OCI-LY3 (cell line): ENCODE results near the gene UBE2G2.

ENCODE experiments used
- H2AFZ ChIP-seq: fragments of 200-600, 300-600 bp; shearing (Covaris generic); 2 replicates; pipeline ENCODE4 v1.6.0; 2014; ENCODE audit warnings: antibody characterized with exemption, low read depth, low read length
- H3K27ac ChIP-seq: fragments of 200-600, 300-600 bp; sonication (generic); 2 replicates; pipeline ENCODE4 v1.5.1; 2014; ENCODE audit warnings: mild to moderate bottlenecking, low read length, moderate library complexity, mixed read lengths
- H3K27me3 ChIP-seq: fragments of 200-600, 300-600 bp; sonication (generic); 2 replicates; pipeline ENCODE4 v1.6.1; 2014; ENCODE audit warnings: low read depth, low read length, mixed read lengths
- H3K36me3 ChIP-seq: fragments of 200-600, 300-600 bp; sonication (generic); replicated peaks from 2 replicates; pipeline ENCODE3; 2014; ENCODE audit warnings: low read depth, low read length, mixed read lengths
- H3K4me1 ChIP-seq: fragments of 300-600, 200-600 bp; sonication (generic); 2 replicates; pipeline ENCODE4 v1.6.1; 2014; ENCODE audit warnings: low read length, mixed read lengths
- H3K4me2 ChIP-seq: fragments of 200-600, 300-600 bp; sonication (generic); 2 replicates; pipeline ENCODE4 v1.6.1; 2014; ENCODE audit warnings: low read length, mixed read lengths
- H3K4me3 ChIP-seq: fragments of 300-600, 200-600 bp; sonication (generic); 2 replicates; pipeline ENCODE4 v1.5.1; 2014; ENCODE audit warnings: antibody characterized with exemption, mild to moderate bottlenecking, low read length, moderate library complexity
- H3K79me2 ChIP-seq: fragments of 300-600, 200-600 bp; shearing (Covaris generic); 2 replicates; pipeline ENCODE4 v1.6.1; 2014; ENCODE audit warnings: mild to moderate bottlenecking, low read length, mixed read lengths
- H3K9ac ChIP-seq: fragments of 300-600, 200-600 bp; shearing (Covaris generic); 2 replicates; pipeline ENCODE4 v1.6.0; 2014; ENCODE audit warnings: mild to moderate bottlenecking, low read length, moderate library complexity
- H3K9me3 ChIP-seq: fragments of 200-600, 300-600 bp; shearing (Covaris generic); 2 replicates; pipeline ENCODE4 v1.6.1; 2014; ENCODE audit warnings: low read length, mixed read lengths; ENCODE audit not compliant: insufficient read depth
- H4K20me1 ChIP-seq: fragments of 200-600, 300-600 bp; sonication (generic); 2 replicates; pipeline ENCODE4 v1.6.1; 2016; ENCODE audit warnings: low read length, mixed read lengths; ENCODE audit not compliant: insufficient read depth
- EZH2phosphoT487 ChIP-seq: fragments of 200-600 bp; shearing (Covaris generic); IDR thresholded peaks from 2 replicates; pipeline ENCODE4 v1.6.1; 2018; ENCODE audit warnings: antibody characterized with exemption, mixed run types, low read depth
- TF ChIP-seq, protein P1 (sequence below): fragments of 200-600, 300-600 bp; sonication (generic); IDR thresholded peaks from 2 replicates; pipeline ENCODE4 v1.5.1; 2014; ENCODE audit warnings: antibody characterized with exemption, low read length, low read depth

Gene UBE2G2

DNA sequence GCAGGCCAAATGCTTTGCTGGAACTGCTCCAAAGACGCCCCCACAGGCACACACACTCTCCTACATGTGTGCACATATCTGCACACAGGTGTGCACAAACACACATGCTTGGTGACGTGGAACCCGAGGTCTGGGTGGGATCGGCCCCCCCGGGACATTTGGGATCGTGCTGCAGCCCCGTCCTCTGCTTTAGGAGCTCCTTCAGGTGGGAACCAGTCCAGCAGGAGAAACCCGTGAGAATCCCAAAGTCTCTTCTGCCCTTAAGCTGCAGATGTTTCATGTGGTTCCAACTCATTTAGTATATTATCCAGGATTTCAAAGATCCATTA, 38.6 kb downstream of the UBE2G2 start:
- no peaks in the 10 kb centered on the region for H3K36me3 ChIP-seq
- H3K79me2 ChIP-seq, result no peaks in the 10 kb centered on the region
- TF ChIP-seq, protein P1, sequence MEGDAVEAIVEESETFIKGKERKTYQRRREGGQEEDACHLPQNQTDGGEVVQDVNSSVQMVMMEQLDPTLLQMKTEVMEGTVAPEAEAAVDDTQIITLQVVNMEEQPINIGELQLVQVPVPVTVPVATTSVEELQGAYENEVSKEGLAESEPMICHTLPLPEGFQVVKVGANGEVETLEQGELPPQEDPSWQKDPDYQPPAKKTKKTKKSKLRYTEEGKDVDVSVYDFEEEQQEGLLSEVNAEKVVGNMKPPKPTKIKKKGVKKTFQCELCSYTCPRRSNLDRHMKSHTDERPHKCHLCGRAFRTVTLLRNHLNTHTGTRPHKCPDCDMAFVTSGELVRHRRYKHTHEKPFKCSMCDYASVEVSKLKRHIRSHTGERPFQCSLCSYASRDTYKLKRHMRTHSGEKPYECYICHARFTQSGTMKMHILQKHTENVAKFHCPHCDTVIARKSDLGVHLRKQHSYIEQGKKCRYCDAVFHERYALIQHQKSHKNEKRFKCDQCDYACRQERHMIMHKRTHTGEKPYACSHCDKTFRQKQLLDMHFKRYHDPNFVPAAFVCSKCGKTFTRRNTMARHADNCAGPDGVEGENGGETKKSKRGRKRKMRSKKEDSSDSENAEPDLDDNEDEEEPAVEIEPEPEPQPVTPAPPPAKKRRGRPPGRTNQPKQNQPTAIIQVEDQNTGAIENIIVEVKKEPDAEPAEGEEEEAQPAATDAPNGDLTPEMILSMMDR, result no peak
- no peak for TF ChIP-seq EZH2phosphoT487
- no peak overlapping the region for H3K27ac ChIP-seq
- H3K4me2 ChIP-seq, result no peak overlapping the region
- no peak overlapping the region for H3K9ac ChIP-seq
- no peaks in the 10 kb centered on the region for H4K20me1 ChIP-seq
- no peak overlapping the region for H3K4me3 ChIP-seq
- H3K9me3 ChIP-seq, result no peaks in the 10 kb centered on the region
- no peaks in the 10 kb centered on the region for H3K27me3 ChIP-seq
- no peaks in the 10 kb centered on the region for H3K4me1 ChIP-seq
- no peak overlapping the region for H2AFZ ChIP-seq

DNA sequence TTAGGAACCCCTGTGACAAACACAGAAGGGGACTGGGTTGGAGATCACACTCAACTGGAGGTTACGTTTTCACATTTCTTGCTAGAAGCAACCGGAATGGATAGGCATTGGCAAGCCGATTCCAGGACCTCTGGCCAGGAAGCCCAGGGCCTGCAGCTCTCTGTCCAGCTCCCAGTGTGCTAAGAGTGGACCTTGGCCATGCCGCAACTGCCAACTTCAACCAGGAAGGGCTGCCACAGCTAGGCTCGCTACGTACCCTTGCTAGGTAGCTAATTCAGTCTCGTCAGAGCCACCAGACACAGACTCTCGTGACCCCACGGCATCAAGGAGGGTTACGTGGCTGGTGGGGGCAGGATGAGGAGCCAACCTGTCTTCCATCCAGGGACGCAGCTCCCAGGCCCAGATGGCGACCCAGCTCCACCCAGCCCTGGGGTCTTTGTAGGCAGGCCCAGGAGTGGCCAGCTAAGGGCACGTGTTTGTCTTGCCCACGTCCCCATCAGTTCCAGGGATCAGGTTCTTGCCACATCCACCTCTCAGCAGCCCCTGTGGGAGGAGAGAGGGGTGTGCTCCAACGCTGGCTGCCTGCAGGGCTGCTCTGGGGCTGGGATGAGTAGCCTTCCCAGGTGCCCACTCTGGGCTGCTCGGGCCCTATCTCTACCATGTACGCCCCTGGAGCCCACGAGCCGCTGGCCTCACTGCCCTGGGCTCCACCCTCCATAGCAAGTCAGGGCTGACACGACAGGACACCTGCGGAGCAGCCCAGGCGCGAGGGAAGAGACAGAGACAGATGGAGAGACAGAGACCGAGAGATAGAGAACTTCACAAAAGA, 39.2 kb downstream of the UBE2G2 start:
- H3K36me3 ChIP-seq, result no peaks in the 10 kb centered on the region
- no peak overlapping the region for H3K9ac ChIP-seq
- H3K79me2 ChIP-seq, result no peaks in the 10 kb centered on the region
- no peak overlapping the region for H3K4me2 ChIP-seq
- H4K20me1 ChIP-seq, result no peaks in the 10 kb centered on the region
- H3K27me3 ChIP-seq, result no peaks in the 10 kb centered on the region
- no peak overlapping the region for H3K27ac ChIP-seq
- H2AFZ ChIP-seq, result no peak overlapping the region
- no peaks in the 10 kb centered on the region for H3K9me3 ChIP-seq
- no peaks in the 10 kb centered on the region for H3K4me1 ChIP-seq
- no peak for TF ChIP-seq EZH2phosphoT487
- TF ChIP-seq, protein P1, result no peak
- H3K4me3 ChIP-seq, result no peak overlapping the region

DNA sequence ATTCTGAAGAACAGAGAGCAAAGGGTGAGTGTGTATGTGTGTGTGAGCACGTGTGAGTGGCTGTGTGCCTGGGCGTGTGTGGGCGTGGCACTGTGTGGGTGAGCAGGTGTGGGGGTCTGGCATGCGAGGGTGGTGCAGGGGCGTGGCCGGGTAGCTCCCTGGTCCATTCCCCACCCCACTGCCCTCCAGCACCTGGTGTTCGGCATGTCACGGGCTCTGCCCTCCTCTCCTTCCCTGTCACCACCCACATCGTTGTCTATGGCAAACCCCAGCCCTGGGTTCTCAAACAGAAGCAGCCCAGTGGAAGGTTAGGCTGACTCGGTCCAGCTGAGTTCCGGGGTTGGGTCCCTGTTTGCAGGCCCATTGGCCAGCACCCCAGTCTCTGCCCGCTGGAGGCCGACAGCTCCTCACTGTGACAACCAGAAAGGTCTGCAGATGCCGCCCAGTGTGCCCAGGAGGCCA, 39.8 kb downstream of the UBE2G2 start:
- no peak overlapping the region for H2AFZ ChIP-seq
- H4K20me1 ChIP-seq, result no peaks in the 10 kb centered on the region
- H3K27me3 ChIP-seq, result no peaks in the 10 kb centered on the region
- no peak overlapping the region for H3K9ac ChIP-seq
- no peaks in the 10 kb centered on the region for H3K79me2 ChIP-seq
- H3K4me2 ChIP-seq, result no peak overlapping the region
- H3K27ac ChIP-seq, result no peak overlapping the region
- no peaks in the 10 kb centered on the region for H3K36me3 ChIP-seq
- no peak overlapping the region for H3K4me3 ChIP-seq
- no peaks in the 10 kb centered on the region for H3K4me1 ChIP-seq
- TF ChIP-seq, protein P1, result no peak
- no peak for TF ChIP-seq EZH2phosphoT487
- no peaks in the 10 kb centered on the region for H3K9me3 ChIP-seq

DNA sequence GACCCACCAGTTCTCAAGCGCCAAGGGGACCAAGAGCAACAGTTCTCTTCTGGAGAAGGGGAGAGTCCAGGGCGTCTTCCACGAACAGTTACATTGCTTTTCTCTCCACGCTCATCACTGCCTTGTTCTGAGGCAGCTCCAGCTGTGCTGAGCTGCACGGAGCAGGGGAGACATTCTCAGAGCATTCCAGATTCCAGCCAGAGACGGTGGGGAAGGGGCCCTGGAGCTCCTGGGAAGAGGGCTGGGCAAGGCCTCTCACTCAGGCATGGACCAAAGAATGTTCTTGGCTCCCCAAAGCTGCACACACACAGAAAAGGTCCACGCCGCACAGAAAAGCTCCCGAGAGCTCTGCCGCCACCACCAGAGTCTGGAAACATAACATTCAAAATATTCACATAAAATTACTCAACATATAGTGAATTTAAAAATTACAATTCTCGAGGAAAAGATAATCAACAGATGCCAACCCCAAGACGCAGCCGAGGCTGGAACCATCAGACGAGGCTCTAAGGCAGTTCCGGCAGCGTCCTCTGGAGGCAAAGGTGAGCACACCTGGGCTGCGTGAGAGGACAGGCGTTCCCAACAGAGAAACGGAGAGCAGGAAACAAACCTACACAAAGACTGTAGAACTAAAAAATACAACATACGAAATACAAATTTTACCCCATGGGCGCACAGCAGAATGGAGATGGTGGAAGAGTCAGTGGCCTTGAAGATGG, 40.5 kb downstream of the UBE2G2 start:
- Histone ChIP-seq H3K4me1 (no peaks in the 10 kb centered on the region), H3K9ac (no peak overlapping the region), H3K27ac (no peak overlapping the region), H3K79me2 (no peaks in the 10 kb centered on the region), H3K4me2 (no peak overlapping the region), H2AFZ (no peak overlapping the region), H3K4me3 (no peak overlapping the region), H3K27me3 (no peaks in the 10 kb centered on the region), H3K9me3 (no peaks in the 10 kb centered on the region), H3K36me3 (no peaks in the 10 kb centered on the region), H4K20me1 (no peaks in the 10 kb centered on the region)
- no peak for TF ChIP-seq EZH2phosphoT487
- TF ChIP-seq, protein P1, result peak; percentile 42
